Islet of Langerhans (tissue), 1 donor: ENCODE results near the gene NDUFB4.
"Not testable (repeated sequence)": the region's sequence is repeated elsewhere in the genome, so short reads cannot be mapped to it uniquely, and the experiment has no call there.

Source experiments
- FAIRE-seq: peaks from one replicate; lab custom pipeline; 2011; peaks lifted over from hg19 to GRCh38; lab: Jason Lieb, UNC

The NDUFB4 gene

DNA sequence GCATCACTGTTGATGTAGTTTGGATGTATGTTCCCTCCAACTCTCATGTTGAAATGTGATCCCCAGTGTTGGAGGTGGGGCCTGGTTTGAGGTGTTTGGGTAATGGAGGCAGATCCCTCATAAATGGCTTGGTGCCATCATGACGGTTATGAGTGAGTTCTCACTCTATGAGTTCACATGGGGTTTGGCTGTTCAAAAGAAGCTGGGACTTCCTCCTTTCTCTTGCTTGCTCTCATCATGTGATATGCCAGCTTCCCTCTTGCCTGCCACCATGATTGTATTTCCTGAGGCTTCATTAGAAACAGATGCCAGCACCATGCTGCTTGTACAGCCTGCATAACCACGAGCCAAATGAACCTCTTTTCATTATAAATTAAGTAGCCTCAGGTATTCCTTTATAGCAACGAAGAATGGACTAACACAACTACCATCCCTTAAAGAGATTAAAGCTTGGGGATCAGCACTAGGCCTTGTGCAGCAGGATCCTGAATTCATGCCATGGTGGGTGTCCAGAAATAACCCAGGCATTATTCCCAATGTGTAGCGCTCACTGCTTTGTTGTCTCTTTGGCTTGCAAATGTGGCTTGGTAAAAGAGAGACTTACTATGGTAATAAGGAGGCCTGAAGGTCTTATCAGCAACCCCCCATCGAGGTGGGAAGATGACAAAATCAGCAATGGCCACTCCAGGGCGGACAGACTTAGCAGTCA is 41.9 kb downstream of the NDUFB4 start:
- FAIRE-seq = no peak

DNA sequence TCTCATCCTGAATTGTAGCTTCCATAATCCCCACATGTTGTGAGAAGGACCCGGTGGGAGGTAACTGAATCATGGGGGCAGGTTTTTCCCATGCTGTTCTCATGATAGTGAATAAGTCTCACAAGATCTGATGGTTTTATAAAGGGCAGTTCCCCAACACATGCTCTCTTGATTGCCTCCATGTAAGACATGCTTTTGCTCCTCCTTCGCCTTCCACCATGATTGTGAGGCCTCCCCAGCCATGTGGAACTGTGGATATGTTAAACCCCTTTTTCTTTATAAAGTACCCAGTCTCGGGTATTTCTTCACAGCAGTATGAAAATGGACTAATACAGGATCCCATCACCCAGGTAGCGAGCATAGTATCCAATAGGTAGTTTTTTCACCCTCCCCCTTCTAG is 42.7 kb downstream of the NDUFB4 start:
- FAIRE-seq = not testable (repeated sequence)

DNA sequence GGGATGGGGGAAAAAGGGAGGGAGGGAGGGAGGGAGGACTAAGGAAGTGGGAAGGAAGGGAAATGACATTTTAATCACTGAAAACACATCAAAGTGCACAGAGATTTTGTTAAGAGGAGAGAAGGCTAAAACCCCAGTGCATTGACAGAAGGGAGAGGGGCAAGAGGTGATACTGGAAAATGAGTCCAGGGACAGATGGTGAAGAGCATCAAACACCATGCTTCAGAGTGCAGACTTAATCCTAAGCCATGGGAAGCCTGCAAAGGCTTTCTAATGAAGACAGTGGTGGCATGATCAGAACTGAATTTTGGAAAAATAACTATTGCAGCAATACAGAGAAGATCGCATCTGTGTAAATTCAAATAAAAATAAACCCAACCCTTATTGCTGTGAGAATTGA is 44.1 kb downstream of the NDUFB4 start:
- no peak for FAIRE-seq

DNA sequence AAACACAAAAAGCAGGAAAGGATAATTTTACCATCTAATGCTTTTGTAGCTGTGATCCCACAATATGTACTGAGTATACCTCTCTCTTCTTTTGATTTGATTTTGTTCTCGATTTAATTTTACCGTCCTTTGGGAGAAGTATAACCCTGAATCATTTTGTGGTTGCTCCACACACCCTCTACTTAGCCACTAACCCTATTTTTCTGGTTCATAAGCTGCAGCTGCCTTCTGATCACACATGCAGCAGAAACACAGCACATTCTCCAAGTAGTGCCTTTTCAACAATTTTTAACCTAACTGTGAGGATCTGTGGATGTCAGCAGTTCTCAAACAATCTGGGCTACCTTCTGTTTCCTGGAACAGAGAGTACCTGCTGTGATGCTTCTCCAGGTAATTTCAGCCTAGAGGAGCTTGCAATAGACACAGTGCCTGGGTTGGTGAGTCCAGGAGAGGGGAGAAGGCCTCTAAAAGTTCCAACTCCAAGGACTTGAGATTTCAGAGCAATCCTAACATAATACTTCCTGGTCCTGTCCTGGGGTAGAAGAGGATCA is 45.6 kb downstream of the NDUFB4 start:
- FAIRE-seq = no peak

DNA sequence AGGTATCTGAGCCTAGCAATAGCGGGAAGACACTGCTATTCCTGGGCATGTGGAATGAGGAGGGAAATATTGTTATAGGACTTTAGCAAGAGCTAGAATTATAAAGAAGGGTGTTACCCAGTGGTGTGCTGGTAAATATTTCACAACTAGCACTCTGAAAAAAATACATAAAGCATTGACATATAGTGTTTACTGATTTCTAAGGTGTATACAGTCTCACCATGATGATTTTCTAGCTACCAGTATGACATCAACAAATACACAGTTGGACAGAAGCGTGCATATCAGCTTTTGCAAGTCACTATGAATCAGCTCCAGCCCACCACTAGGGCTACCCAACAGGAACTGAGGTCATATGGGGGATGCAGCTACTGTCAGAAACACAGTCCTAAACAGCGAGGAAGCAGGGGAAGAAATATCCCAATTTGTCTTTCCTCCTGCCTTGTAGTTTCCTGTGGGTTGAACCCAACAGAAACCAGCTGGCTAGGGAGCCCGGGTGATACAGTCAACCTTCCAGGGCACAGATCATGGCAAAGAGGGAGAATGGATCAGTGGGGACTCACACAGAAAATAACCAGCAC is 46.3 kb downstream of the NDUFB4 start:
- no peak for FAIRE-seq

DNA sequence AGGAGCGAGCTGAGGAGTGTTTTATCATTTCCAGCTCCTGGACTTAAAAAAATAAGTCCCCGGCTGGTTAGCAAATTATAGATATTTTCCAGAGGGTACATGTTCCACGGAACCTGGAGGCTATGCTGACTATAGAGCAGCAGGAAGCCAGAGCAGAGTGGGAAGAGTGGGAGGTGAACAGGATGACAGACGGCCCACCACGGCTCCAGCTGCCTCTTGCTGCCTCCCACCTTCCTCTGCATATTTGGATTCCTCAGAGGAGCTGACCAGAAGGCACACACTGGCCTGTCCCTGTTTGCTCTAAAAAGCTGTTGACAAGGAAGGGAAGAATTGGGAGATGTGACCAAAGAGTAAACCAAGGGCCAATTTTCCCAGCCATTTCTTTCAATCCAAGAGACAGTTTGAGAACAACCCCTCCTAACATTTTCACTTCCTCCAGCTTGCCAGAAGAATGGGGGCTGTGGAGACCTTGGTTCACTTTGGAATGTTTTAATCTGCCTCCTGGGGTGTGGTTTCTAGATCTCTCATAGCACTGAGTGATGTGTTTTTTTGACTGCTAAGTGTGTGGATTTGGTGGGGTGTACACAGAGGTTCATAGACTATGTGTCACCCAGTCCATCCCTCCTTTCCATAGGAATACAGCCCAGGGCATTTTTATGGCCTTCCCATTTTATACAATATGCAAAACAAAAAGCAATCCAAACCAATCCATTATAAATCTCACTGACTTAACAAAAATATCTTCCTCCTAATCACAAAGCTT is 49.1 kb downstream of the NDUFB4 start:
- FAIRE-seq = no peak

DNA sequence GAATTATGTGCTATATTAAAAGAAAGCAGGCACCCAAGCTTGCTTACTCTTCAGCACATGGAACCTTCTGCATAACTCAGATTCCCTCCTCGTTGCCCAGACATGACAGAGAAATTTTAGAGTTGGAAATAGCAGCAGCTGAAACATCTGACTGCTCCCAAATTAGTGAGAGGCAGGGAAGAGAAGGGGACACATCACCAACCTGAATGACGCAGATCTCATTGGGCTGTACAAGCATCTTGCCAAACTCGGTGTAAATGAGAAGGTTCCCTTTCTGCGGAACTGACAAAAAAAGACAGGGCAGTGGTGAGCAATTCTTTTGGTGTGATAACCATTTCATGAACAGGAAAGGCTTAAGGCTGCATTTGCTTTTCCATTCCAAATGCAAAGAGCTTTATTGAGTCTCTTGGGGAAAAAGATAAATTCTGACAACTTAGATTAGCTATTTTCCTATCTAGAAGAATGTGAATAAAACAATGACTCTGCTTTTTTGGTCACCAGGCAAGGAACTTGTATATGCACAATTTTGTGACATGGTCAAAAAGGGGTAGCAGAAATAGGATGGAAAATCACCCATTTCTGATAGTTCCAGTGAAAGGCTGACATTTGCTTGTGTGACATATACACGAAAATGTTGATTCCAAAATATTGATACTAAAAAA is 50.8 kb downstream of the NDUFB4 start:
- FAIRE-seq = no peak

DNA sequence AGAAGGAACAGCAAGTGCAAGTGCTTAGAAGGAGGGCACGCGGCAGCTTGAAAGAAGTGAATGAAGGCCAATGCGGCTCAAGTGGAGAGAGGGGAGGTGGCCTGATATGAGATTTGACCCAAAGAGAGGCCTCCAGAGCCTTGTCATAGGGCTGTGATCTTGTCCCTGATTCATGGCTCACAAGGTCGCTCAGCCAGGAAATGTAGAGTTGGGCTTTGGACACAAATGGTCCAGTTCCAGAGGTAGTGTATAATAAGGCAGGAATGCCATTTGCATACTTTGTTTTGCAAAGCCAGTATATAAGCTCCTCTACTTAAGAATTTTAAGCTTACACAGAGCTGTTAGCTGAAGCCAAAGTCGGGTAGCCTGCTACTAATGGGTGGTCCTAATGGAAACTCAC is 52.2 kb downstream of the NDUFB4 start:
- FAIRE-seq = no peak

DNA sequence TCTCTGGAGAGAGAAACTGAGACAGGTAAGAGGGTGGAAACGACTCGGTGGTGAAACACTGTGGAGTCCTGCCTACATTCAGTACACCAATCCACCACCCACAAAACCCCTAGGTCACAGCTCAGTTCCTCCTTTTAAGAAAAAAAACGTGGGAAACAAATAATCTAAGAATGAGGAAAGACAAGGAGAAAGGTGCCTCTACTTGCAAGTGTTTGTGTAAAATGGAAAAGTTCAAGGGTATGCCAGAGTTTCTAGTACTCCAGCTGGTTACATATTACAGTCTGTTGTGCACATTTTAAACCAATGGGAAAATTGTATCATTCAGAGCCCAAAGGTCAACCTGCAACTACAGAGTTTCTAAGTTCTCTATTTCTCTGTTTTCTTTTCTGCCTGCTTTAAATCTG is 53.7 kb downstream of the NDUFB4 start:
- no peak for FAIRE-seq

DNA sequence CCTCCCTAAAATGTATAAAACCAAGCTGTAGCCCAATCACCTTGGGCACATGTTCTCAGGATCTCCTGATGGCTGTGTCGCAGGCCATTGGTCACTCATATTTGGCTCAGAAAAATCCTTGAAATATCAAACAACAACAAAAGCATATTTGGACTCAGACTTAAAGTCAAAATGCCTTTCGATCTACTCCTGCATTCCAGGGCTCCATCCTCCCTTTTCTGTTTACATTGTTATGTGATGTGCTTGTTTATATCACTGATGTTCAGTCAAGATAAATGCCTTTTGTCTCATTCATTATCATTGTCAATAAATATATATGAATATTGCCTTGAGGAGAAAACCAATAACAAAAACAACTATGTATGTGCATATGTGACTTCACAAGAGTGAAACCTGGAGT is 54.2 kb downstream of the NDUFB4 start:
- no peak for FAIRE-seq
